Esophagus mucosa (tissue), 1 donor: ENCODE measurements around the gene TPSB2. TPM values are rescaled to one million over a fixed set of nuclear protein-coding genes. Genes with fewer than 3 reads are reported as not detected.

ENCODE experiments used
- ATAC-seq: fragments of 200-7000 bp; cut with Tn5 transposase; one replicate; pipeline ENCODE4 v1.9.1; 2020
- total RNA-seq: library from RNA; stranded (reverse); gene quantifications from one replicate; pipeline ENCODE4 v1.2.4, GENCODE V29; 2023
- donor health status: DM: yes; HTN: yes; CAD: no.

The TPSB2 gene
- total RNA-seq, 1 donor from 2014 or later = 4.5 TPM

DNA sequence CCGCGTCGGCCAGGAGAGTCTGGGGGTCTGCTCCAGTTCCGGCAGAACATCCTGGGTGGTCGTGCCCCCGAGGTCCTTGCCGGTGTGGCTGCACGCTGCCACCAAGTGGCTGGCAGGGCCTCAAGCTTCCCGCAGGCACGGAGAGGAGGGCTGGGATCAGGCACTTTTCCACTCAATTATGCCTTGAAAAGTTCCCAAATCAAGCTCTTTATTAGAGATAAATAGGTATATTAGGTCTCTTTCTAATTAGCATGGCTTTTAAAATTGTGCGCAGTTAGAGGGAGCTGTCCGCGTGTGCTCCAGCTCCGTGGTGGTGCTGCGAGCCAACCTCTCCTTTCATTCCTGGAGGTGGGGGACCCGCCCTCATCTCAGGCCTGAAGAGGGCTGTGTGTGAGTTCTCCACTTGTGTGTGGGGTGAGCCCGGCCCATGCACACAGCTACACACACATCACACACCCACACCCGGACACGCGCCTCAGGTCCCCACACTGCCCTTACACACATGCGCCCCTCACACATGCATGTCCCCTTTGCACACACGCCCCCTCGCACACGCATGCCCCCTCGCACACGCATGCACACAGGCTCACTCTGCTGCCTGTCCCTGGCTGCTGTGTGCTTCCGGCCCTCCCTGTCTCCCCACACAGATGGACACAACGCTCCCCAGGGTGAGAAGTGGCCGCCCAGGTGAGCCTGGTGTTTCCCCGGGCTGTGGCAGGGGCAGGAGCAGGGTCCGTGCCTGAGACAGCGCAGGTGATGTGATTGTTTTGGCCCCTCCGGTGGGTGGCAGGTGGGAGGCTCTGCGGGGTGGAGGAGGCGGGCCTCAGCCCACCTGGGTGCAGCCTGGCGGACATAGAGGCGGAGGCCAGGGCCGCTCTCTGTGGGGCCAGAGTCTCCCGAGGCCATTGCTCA is 48.3 kb downstream of the TPSB2 start:
- ATAC-seq = no peak

GRCh38 chr16:1180549-1181403 is 49.2 kb downstream of the TPSB2 start:
- no peak for ATAC-seq

Other genes with a start within 250 kb of the TPSB2 start
- 0.16 TPM for gene SOX8, start 248.4 kb downstream of the TPSB2 start, total RNA-seq
- gene SSTR5, start 157.4 kb downstream of the TPSB2 start, total RNA-seq = not detected
- not detected for gene C1QTNF8, start 133.9 kb downstream of the TPSB2 start, total RNA-seq
- 1.1 TPM for gene CACNA1H, start 77.1 kb downstream of the TPSB2 start, total RNA-seq
- 0.24 TPM for gene TPSG1, start 4.9 kb downstream of the TPSB2 start, total RNA-seq
- 4.6 TPM for gene TPSAB1, start 10.5 kb upstream of the TPSB2 start, total RNA-seq
- not detected for gene TPSD1, start 25.9 kb upstream of the TPSB2 start, total RNA-seq
- gene UBE2I, start 79.5 kb upstream of the TPSB2 start, total RNA-seq = 93.1 TPM
- 2.0 TPM for gene BAIAP3, start 103.5 kb upstream of the TPSB2 start, total RNA-seq
- gene TSR3, start 121.7 kb upstream of the TPSB2 start, total RNA-seq = 42.6 TPM
- gene GNPTG, start 121.7 kb upstream of the TPSB2 start, total RNA-seq = 25.7 TPM
- gene UNKL, start 184.5 kb upstream of the TPSB2 start, total RNA-seq = 5.3 TPM
- gene UQCC4, start 190.6 kb upstream of the TPSB2 start, total RNA-seq = 13.7 TPM
- gene PERCC1, start 200.9 kb upstream of the TPSB2 start, total RNA-seq = not detected
- 0.12 TPM for gene CCDC154, start 214.4 kb upstream of the TPSB2 start, total RNA-seq
- gene CLCN7, start 244.8 kb upstream of the TPSB2 start, total RNA-seq = 18.6 TPM